H1 (cell line): Measurements from ENCODE around the gene RITA1. TPM values are rescaled to one million over a fixed set of nuclear protein-coding genes. Genes with fewer than 3 reads are reported as not detected.

ENCODE experiments used
- CTCF ChIA-PET: fragments of 300-600 bp; sonication (Branson Sonifier 250); formaldehyde crosslinking; loops from one replicate; lab custom pipeline; 2021; ENCODE audit not compliant: partially characterized antibody; lab: Charles Lee
- POLR2A ChIA-PET: fragments of 300-600 bp; sonication (Branson Sonifier 250); formaldehyde crosslinking; loops from one replicate; lab custom pipeline; 2021; ENCODE audit warnings: inconsistent platforms; ENCODE audit not compliant: partially characterized antibody; lab: Charles Lee
- DNase-seq, 2 experiments: peaks; one replicate each; pipeline versions ENCODE4 v3.0.0 to v3.0.0-alpha.2; 2010 to 2022; ENCODE audit warnings: low spot score in 2 of 2, low read depth in 1 of 2, mixed read lengths in 1 of 2
- FAIRE-seq: peaks from 2 replicates; lab custom pipeline; 2011; peaks lifted over from hg19 to GRCh38; lab: Jason Lieb, UNC
- H2AFZ ChIP-seq: 2 replicates; pipeline ENCODE4 v1.8.1; 2012; ENCODE audit warnings: low read length, inconsistent platforms
- H2AK5ac ChIP-seq: 2 replicates; pipeline ENCODE4 v1.6.1; 2013; ENCODE audit warnings: low read depth, low read length
- H2BK120ac ChIP-seq: replicated peaks from 2 replicates; pipeline ENCODE3; 2013; ENCODE audit warnings: low read depth, low read length, inconsistent platforms
- H2BK12ac ChIP-seq: 2 replicates; pipeline ENCODE4 v1.6.1; 2013; ENCODE audit warnings: low read depth, low read length
- H2BK15ac ChIP-seq: 2 replicates; pipeline ENCODE4 v1.6.1; 2013; ENCODE audit warnings: low read length
- H2BK20ac ChIP-seq: 2 replicates; pipeline ENCODE4 v1.6.1; 2013; ENCODE audit warnings: low read length
- H2BK5ac ChIP-seq: 2 replicates; pipeline ENCODE4 v1.6.1; 2013; ENCODE audit warnings: low read depth, low read length
- H3K14ac ChIP-seq: 2 replicates; pipeline ENCODE4 v1.6.1; 2013; ENCODE audit warnings: inconsistent platforms; ENCODE audit not compliant: insufficient read length
- H3K18ac ChIP-seq: 2 replicates; pipeline ENCODE4 v1.6.1; 2013; ENCODE audit warnings: low read length; ENCODE audit errors: extremely low read depth
- H3K23ac ChIP-seq: 2 replicates; pipeline ENCODE4 v1.6.1; 2013; ENCODE audit warnings: inconsistent platforms; ENCODE audit not compliant: insufficient read length
- H3K23me2 ChIP-seq: 2 replicates; pipeline ENCODE4 v1.6.1; 2013; ENCODE audit warnings: low read depth, low read length
- H3K27ac ChIP-seq: 2 replicates; pipeline ENCODE4 v1.6.1; 2011; ENCODE audit warnings: low read depth, low read length, inconsistent platforms
- H3K27me3 ChIP-seq, 4 experiments: replicated peaks in 1 of 4; 1 replicate in 1 of 4; 2 replicates in 3 of 4; pipeline versions ENCODE4 v1.6.1 to v1.8.1; 2011 to 2013; ENCODE audit warnings: low read length in 3 of 4, mild to moderate bottlenecking in 3 of 4, inconsistent platforms in 2 of 4, mixed read lengths in 2 of 4, moderate library complexity in 1 of 4; ENCODE audit not compliant: control insufficient read depth in 3 of 4, insufficient read depth in 3 of 4; ENCODE audit errors: extremely low read depth in 1 of 4
- H3K36me3 ChIP-seq, 4 experiments: 2 replicates each; pipeline versions ENCODE4 v1.6.1 to v1.8.1; 2011 to 2013; ENCODE audit warnings: mild to moderate bottlenecking in 4 of 4, low read length in 3 of 4, moderate library complexity in 2 of 4, control low read depth in 1 of 4, inconsistent platforms in 1 of 4; ENCODE audit not compliant: insufficient read depth in 4 of 4, control insufficient read depth in 2 of 4
- H3K4ac ChIP-seq: replicated peaks from 2 replicates; pipeline ENCODE3; 2013; ENCODE audit warnings: low read length, low read depth, mixed read lengths, inconsistent platforms; ENCODE audit not compliant: insufficient read length
- H3K4me1 ChIP-seq, 4 experiments: replicated peaks in 1 of 4; 1 replicate in 1 of 4; 2 replicates in 3 of 4; pipeline versions ENCODE4 v1.6.1 to v1.8.1; 2011 to 2013; ENCODE audit warnings: low read length in 3 of 4, inconsistent platforms in 2 of 4, mixed read lengths in 1 of 4; ENCODE audit not compliant: insufficient read depth in 4 of 4, control insufficient read depth in 3 of 4
- H3K4me2 ChIP-seq, 2 experiments: 2 replicates each; pipeline versions ENCODE4 v1.6.1 to v1.8.1; 2011 to 2013; ENCODE audit warnings: low read depth in 2 of 2, low read length in 2 of 2, control low read depth in 1 of 2, inconsistent platforms in 1 of 2, mild to moderate bottlenecking in 1 of 2; ENCODE audit not compliant: insufficient read depth in 1 of 2
- H3K4me3 ChIP-seq, 4 experiments: fragments of 200-600, 300-600 bp in 1 of 4; sonication (generic), shearing (Covaris generic), sonication (Bioruptor Twin) in 1 of 4; 2 replicates each; pipeline versions ENCODE4 v1.5.1 to v1.8.1; 2011 to 2016; ENCODE audit warnings: low read length in 4 of 4, low read depth in 3 of 4, control low read depth in 2 of 4, inconsistent platforms in 2 of 4, mild to moderate bottlenecking in 2 of 4, mixed read lengths in 1 of 4, moderate library complexity in 1 of 4; ENCODE audit not compliant: insufficient read depth in 2 of 4; ENCODE audit errors: extremely low read depth in 1 of 4
- H3K56ac ChIP-seq: replicated peaks from 2 replicates; pipeline ENCODE3; 2013; ENCODE audit warnings: low read depth, mild to moderate bottlenecking, mixed read lengths, low read length, inconsistent platforms; ENCODE audit not compliant: insufficient read length
- H3K79me1 ChIP-seq: 2 replicates; pipeline ENCODE4 v1.6.1; 2013; ENCODE audit warnings: low read depth, low read length, control low read depth
- H3K79me2 ChIP-seq, 2 experiments: 2 replicates each; pipeline versions ENCODE4 v1.6.1 to v1.8.1; 2012 to 2013; ENCODE audit warnings: low read length in 2 of 2, mild to moderate bottlenecking in 2 of 2, inconsistent platforms in 1 of 2; ENCODE audit not compliant: insufficient read depth in 2 of 2, control insufficient read depth in 1 of 2
- H3K9ac ChIP-seq, 4 experiments: replicated peaks in 1 of 4; 1 replicate in 1 of 4; 2 replicates in 3 of 4; pipeline versions ENCODE4 v1.6.1 to v1.8.1; 2011 to 2013; ENCODE audit warnings: low read depth in 3 of 4, low read length in 3 of 4, control low read depth in 2 of 4, mild to moderate bottlenecking in 2 of 4, moderate library complexity in 2 of 4, inconsistent platforms in 1 of 4; ENCODE audit errors: extremely low read depth in 1 of 4
- H3K9me3 ChIP-seq, 2 experiments: 2 replicates each; pipeline versions ENCODE4 v1.6.1 to v1.8.1; 2012 to 2013; ENCODE audit warnings: mild to moderate bottlenecking in 2 of 2, moderate library complexity in 2 of 2, control low read depth in 1 of 2, inconsistent platforms in 1 of 2, low read depth in 1 of 2, low read length in 1 of 2, mixed read lengths in 1 of 2; ENCODE audit not compliant: insufficient read depth in 2 of 2
- H4K20me1 ChIP-seq, 2 experiments: replicated peaks in 1 of 2; 2 replicates each; pipeline versions ENCODE3 to v1.8.1; 2011 to 2013; ENCODE audit warnings: inconsistent platforms in 2 of 2, low read length in 2 of 2, mild to moderate bottlenecking in 1 of 2; ENCODE audit not compliant: insufficient read depth in 2 of 2, control insufficient read depth in 1 of 2
- H4K5ac ChIP-seq: 2 replicates; pipeline ENCODE4 v1.6.1; 2013; ENCODE audit warnings: low read length, low read depth, mixed read lengths, inconsistent platforms; ENCODE audit not compliant: insufficient read length
- H4K8ac ChIP-seq: 2 replicates; pipeline ENCODE4 v1.8.0; 2013; ENCODE audit warnings: mild to moderate bottlenecking, moderate library complexity, low read length, inconsistent platforms; ENCODE audit not compliant: insufficient read depth; ENCODE audit errors: extremely low read depth
- H4K91ac ChIP-seq: replicated peaks from 2 replicates; pipeline ENCODE3; 2013; ENCODE audit warnings: low read length, mixed read lengths, inconsistent platforms; ENCODE audit not compliant: insufficient read length
- CHD1 ChIP-seq: IDR thresholded peaks from 2 replicates; pipeline ENCODE4 v1.6.1; 2012; ENCODE audit warnings: low read depth, low read length, improper control_type of control experiment
- EZH2 ChIP-seq: fragments of 200-600 bp; sonication (generic); IDR thresholded peaks from 2 replicates; pipeline ENCODE4 v1.7.1; 2012; ENCODE audit warnings: low read depth, mild to moderate bottlenecking, moderate library complexity, low read length, inconsistent platforms; ENCODE audit not compliant: severe bottlenecking
- FOSL1 ChIP-seq: IDR thresholded peaks from 2 replicates; pipeline ENCODE4 v1.6.1; 2011; ENCODE audit warnings: mild to moderate bottlenecking, low read depth, low read length, moderate library complexity; ENCODE audit not compliant: insufficient read depth
- HDAC6 ChIP-seq: IDR thresholded peaks from one replicate; pipeline ENCODE4 v1.7.1; 2012; ENCODE audit warnings: low read depth, mild to moderate bottlenecking, inconsistent platforms, low read length, moderate library complexity
- SP2 ChIP-seq: IDR thresholded peaks from 2 replicates; pipeline ENCODE4 v1.6.1; 2012; ENCODE audit warnings: mild to moderate bottlenecking, low read length, inconsistent platforms
- SRF ChIP-seq: IDR thresholded peaks from 2 replicates; pipeline ENCODE4 v1.6.1; 2011; ENCODE audit warnings: mild to moderate bottlenecking, low read depth, low read length, moderate library complexity
- SUZ12 ChIP-seq: fragments of 200-600 bp; sonication (generic); IDR thresholded peaks from 2 replicates; pipeline ENCODE4 v1.6.1; 2012; ENCODE audit warnings: mild to moderate bottlenecking, inconsistent platforms, low read length, moderate library complexity, mixed read lengths
- TAF1 ChIP-seq: IDR thresholded peaks from 2 replicates; pipeline ENCODE4 v1.6.1; 2011; ENCODE audit warnings: mild to moderate bottlenecking, low read depth, low read length
- WGBS, 2 experiments: shearing (Covaris generic) in 1 of 2; methylation state at CpG; one replicate each; pipeline versions ENCODE4 v1.1.6 to v1.1.7; 2013 to 2015; ENCODE audit warnings: low lambda C conversion rate in 2 of 2, mixed read lengths in 2 of 2, inconsistent platforms in 1 of 2, low coverage in 1 of 2, missing lambda C conversion rate in 1 of 2; ENCODE audit not compliant: insufficient replicate concordance in 2 of 2, insufficient coverage in 1 of 2, insufficient read length in 1 of 2; ENCODE audit errors: extremely low coverage in 1 of 2, missing lambda C conversion rate in 1 of 2; 5-methylcytosine and 5-hydroxymethylcytosine counted together
- polyA plus RNA-seq, 7 experiments: library from polyadenylated mRNA; depleted of rRNA in 3 of 7; stranded (reverse) in 5 of 7; unstranded in 2 of 7; fragments of >200 nt in 5 of 7; fragments of 200-250 nt in 2 of 7; gene quantifications; 1 replicate in 5 of 7; 2 replicates in 1 of 7; 4 replicates in 1 of 7; pipeline versions ENCODE4 v1.2.1 to v1.2.3, GENCODE V29; 2011 to 2013; ENCODE audit warnings: missing spikeins in 2 of 7, mixed read lengths in 2 of 7
- total RNA-seq: library from RNA; stranded (reverse); fragmentation: NEBNext Ultra II Directional; extraction: Animal tissue kit (Norgen Biotek cat#: 25700); gene quantifications from 2 replicates; pipeline ENCODE4 v1.2.1, GENCODE V29; 2021

The RITA1 gene
- total and polyA plus RNA-seq, 2 of the 8 experiments (the other 6 are each of a cell fraction or from before 2014, with no cell fraction given) = 24.1 to 25.8 TPM

DNA sequence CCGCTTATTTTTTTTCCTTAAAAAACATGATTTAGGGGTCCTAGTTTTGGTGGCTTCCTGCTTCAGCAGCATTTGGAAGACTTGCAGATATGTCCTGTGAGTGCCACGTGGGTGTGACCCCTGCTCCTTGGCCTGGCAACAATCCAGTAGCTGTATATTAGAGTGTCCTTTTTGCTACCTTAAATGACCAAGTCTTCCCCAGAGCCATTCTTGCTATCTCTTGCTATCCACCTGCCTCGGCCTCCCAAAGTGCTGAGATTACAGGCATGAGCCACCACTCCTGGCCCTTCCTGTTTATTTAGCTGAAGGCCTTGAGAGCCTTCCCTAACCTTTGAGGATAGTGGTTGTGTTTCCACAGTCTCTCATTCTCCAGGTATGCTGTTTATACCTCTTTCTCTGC, 52.8 kb downstream of the RITA1 start:
- 87% methylated on average over 3 of the region's 3 CpGs; no CpG with 5 or more reads in 1 of the 2 experiments for WGBS, 2 experiments
- no peak overlapping the region for H2AFZ ChIP-seq
- no peaks in the 10 kb centered on the region for H4K20me1 ChIP-seq
- no peak overlapping the region for H2BK5ac ChIP-seq
- FAIRE-seq = no peak
- no peaks in the 10 kb centered on the region; the same call in 1 of the 2 replicates for H3K79me1 ChIP-seq
- H2BK120ac ChIP-seq = no peak overlapping the region
- no peak overlapping the region for H3K23ac ChIP-seq
- no peaks in the 10 kb centered on the region for H3K23me2 ChIP-seq
- H3K27me3 ChIP-seq = no peaks in the 10 kb centered on the region
- H3K4me1 ChIP-seq = peaks cover 3 to 7% (median 3%) of the 10 kb centered on the region in 4 experiments
- no peak overlapping the region for H2BK20ac ChIP-seq
- H3K9me3 ChIP-seq = no peaks in the 10 kb centered on the region
- no peak overlapping the region for H3K4me3 ChIP-seq
- no peak overlapping the region for H3K56ac ChIP-seq
- DNase-seq = no peak
- H2AK5ac ChIP-seq = no peak overlapping the region
- H3K36me3 ChIP-seq = no peaks in the 10 kb centered on the region
- no peak overlapping the region for H3K4me2 ChIP-seq
- no peak overlapping the region for H2BK12ac ChIP-seq
- H2BK15ac ChIP-seq = no peak overlapping the region
- H3K18ac ChIP-seq = no peak overlapping the region
- no peak overlapping the region for H3K4ac ChIP-seq
- no peak overlapping the region for H4K5ac ChIP-seq
- H3K9ac ChIP-seq = no peak overlapping the region
- no peak overlapping the region for H4K8ac ChIP-seq
- POLR2A ChIA-PET = interaction anchor here (0.6 to 4.9 kb wide), 3 partner anchors 16 to 603 kb away, joined by 3 to 16 read pairs (median 3); partner anchors contain the start of gene TPCN1
- H3K14ac ChIP-seq = no peak overlapping the region
- CTCF ChIA-PET = interaction anchor here (1.2 to 2.1 kb wide), 2 partner anchors 12 to 42 kb away, joined by 3 to 7 read pairs; no protein-coding TSS in a partner anchor
- H3K79me2 ChIP-seq = no peaks in the 10 kb centered on the region; a peak in 1 of 4 replicates
- no peak overlapping the region for H4K91ac ChIP-seq
- TF ChIP-seq SP2 (no peak), CHD1 (no peak), TAF1 (no peak), FOSL1 (no peak), HDAC6 (no peak), EZH2 (no peak), SUZ12 (no peak), SRF (no peak)
- no peak overlapping the region for H3K27ac ChIP-seq
